NCI-H2196 treated with DMSO at 0.1 percent for 48 hours (cell line): ENCODE data around the gene FAM53B.

Source experiments
- DNase-seq: peaks from one replicate; lab custom pipeline; 2025; ENCODE audit not compliant: unreplicated experiment; lab: John Stamatoyannopoulos, UW

FAM53B gene

DNA sequence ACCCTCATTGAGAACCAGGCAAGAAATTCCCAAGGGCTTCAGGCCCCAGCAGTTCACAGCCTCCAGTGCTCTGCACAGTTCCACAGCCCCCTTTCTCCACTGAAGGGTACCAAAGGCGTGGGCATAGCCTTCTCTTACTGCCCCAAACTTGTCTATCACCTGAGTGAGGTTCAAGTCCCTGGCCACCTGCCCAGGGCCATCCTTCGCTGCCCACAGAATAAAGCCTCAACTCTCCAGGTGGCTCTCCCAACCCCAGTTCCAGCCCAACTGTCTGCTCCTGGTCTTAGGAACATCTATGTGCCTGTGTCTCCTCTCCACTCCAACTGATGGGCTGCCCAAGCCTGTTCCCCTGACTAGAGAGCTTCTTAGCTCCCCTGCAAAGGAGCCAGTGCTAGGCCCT lies 79.1 kb downstream of the FAM53B start:
- no peak for DNase-seq

DNA sequence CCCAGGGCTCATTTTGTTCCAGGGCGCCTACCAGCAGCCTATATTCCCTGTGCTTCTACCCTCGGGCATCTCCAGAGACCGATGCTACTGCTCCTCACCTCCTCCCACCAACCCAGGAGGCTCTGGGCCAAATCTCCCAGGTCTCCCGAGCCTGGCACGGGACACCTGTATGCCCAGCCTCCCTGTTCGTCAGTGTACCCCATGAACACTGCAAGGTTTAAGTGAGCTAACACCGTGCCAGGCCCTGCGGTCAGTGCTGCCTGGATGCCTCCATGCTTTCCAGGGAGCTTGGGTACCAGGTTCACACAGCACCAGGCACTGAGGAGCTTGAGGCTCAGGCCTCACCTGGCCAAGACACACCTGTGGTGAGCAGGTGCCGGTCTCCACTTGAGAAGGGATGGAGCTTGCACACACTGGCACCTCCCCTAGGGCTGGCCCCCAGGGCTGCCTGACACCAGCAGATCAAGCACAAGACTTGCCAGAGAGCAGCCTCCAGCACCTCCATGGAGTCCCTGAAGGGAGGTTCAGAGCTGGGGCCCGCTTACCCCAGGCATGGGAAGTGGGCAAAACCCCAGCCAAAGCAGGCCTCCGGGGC lies 80.3 kb downstream of the FAM53B start:
- no peak for DNase-seq

GRCh38 chr10:124663228-124663627 lies 81.0 kb downstream of the FAM53B start:
- no peak for DNase-seq

GRCh38 chr10:124661660-124662180 lies 82.5 kb downstream of the FAM53B start:
- no peak for DNase-seq

DNA sequence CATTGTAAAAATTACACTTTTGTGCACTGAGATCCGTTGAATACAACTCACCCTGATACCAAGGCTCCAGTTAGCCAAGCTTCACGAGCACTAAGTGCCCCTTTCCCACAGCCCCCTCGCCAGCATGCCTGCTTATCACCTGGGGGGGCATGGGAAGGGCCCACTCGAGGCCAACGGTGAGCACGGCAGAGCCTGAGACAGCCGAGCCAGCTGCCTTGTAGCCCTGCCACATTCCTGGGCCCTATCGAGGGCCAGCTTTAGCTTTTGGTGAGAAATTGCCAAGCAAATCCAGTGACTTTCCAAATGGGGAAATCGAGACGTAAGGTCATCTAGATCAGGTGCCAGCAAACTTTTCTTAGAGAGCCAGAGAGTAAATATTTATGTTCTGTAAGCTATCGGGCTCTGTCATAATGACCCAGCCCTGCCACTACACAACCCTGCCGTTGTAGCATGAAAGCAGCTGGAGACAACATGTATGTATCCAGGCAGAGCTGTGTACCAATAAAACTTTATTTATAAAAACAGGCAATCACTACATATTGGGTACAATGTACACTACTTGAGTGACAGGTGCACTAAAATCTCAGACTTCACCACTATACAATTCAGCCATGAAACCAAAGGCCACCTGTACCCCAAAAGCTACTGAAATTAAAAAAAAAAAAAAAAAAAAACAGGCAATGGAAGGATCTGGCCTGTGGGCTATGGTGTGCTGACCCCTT lies 83.6 kb downstream of the FAM53B start:
- DNase-seq: no peak

DNA sequence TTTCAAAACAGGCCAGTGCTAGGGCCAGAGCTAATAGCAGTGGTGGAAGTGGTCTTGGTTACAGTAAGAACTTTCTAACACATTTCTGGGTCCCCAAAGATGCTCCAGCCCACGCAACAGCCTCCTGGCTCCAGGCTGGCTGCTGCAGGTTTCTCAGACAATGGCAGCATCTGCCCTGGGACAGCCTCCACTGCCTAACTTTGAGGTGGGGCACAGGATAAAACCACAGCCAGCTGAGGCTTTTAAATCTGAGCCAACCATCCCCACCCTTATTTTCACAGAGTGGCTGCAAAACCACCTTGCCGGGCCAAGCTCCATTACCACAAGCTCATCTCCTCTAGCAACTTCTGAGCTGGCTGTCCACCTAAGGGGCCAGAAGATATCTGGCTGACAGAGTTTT lies 84.8 kb downstream of the FAM53B start:
- DNase-seq: no peak

DNA sequence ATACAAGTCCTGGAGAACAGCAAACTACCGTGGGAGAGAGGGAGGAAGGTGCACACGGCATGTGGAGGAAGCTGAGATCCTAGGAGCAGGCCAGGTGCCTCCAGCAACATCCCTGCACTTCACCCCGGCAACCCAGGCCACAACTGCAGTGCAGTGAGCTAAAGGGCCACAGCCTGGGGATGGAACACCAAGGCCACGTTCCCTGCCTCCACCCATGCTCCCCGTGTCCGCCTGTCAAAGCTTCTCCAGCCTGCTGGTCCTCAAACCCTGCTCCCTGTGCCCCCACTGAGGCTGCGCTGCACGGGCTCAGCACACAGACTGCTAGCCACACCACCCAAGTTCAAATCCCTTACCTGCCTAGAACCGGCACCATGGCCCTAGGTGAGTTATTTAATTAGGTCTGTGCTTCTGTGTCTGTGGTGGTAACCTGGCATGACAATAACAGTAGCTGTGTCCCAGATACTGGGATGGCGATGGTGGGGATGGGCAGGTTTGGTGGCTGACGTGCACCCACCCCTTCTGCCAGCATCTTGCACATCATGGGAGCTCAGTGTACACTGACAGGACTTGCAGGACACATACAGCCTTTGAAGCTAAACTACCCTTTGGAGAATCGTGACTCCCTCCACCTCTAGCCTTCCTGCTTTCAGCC lies 85.5 kb downstream of the FAM53B start:
- no peak for DNase-seq

DNA sequence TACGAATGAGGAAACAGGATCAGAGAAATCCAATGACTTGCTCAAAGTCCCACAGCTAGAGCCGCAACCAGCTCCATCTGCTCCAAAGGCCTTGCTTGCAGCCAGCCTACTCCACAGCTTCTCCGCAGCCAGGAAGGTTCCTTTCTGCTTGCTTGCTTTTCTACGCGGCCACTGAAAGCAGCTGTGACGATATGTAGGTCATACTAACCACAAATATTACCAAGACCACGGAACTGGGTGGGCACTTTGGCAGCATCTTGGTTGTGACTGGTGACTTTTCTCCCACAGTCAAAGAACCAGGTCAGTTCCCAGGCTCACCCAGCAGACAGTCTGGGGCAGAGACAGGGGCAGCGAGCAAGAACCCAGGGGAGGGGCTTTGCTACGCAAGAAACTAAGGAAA lies 86.4 kb downstream of the FAM53B start:
- DNase-seq: no peak

DNA sequence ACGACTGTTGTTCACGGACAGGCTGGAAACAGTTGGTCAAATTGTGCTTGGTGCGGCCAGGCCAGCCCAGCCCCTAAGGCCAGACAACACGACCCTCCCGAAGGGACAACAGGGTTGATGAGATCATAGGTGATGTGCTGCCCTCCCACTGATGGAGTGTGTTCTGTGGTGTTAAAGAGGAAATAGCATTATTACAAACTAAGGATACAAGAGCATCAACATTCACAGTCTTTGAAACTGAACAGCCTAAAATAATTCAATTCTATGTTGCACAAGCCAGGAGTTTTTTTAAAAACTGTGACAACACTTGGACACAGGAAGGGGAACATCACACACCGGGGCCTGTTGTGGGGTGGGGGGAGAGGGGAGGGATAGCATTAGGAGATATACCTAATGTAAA lies 87.6 kb downstream of the FAM53B start:
- DNase-seq: no peak

DNA sequence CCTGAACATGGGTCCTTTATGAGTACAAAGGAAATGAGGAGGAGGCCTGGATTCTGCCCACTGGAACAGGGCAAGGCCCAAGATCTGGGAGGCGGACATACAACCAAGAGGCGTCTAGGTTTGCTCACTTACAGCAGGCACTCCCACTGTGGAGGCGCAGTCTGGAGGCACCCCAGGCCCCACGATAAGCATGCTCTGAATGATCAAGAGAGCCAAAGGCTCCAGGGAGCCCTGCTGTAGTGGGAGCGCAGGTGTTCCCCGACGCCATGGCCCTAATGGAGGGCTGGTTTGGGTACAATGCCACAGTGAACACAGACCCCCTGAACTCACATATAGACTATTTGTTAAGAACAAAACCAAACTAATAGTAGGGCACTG lies 88.1 kb downstream of the FAM53B start:
- DNase-seq: no peak

DNA sequence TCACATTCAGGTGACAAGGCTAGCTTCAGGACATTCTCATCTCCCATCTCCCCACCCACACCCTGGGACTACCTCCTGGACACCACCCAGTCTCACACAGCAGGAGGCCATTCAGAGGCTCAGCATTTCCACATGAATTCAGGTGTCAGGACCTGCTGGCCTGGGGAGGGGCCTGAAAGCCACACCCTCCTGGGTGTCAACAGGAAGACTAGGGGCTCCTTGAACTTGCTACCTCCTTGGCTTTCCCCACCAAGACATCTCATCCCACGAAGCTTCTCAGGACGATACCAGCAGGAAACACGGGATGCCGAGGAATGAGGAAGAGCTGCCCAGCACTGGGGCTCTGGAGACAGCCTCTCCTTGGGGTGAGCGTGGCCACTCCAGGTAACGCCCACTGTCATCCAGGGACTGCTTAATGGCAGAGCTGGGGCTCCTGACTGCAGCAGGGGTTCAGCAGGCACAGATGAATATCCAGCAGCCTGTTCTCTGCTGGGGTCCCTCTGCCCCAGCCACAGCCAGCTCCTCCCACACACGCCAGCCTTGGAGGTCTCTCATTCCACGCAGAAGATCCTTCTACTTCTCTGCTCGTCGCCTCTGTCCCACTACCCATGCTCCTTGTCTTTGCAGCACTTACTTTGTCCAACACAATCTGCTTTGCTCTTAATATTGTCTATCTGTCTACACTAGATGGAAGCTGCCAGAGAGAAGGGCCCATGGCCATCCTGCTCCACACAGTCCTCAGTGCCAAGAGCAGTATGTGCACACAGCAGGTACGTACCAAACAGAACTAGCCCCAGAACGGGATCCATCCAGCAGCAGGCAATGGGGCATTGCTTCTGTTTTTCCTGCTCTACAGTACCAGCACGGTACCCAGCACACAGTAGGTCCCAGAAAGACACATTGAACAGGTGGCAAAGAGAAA lies 88.7 kb downstream of the FAM53B start:
- no peak for DNase-seq

GRCh38 chr10:124654686-124655085 lies 89.5 kb downstream of the FAM53B start:
- no peak for DNase-seq

GRCh38 chr10:124653811-124654651 lies 90.1 kb downstream of the FAM53B start:
- no peak for DNase-seq

- no peak for DNase-seq
These were observed 90.9 kb downstream of the FAM53B start for GRCh38 chr10:124653311-124653710.

DNA sequence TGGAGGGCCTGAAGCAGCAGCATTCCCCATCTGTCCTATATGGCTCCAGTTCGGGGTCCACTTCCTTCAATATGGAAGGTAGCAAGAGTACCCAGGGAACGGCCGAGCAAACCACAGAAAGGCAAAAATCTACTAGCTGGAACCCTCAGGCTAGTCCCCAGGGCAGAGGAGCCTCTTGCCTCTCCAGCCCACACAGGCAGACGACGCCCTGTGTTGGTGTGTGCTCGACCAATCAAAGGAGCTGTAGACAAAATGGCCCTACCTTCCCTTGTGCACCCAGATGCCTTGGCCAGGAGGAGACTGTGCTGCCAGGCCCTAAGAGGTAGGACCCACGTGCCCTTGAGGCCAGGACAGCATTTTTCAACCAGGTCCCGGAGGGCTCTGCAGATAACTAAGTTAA lies 91.5 kb downstream of the FAM53B start:
- DNase-seq: no peak

DNA sequence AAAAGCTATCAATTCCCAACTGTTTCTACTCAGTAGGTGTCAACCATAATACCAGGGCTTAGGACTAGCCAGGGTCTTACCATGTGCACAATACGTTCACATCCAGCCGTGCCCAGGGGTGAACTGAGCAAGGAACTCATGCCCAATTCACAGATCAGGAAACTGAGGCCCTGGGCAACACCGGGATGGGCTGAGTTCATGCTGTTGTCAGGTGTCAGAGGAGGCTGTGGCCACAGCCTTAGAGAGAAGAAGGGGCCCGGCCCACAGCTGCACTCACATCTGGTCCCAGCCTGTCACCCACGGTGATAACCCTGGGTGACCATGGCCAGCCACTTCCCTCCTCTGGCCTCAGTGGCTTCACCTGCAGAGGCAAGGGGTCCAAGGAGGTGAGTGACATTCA lies 92.0 kb downstream of the FAM53B start:
- DNase-seq: no peak

GRCh38 chr10:124651402-124651891 lies 92.7 kb downstream of the FAM53B start:
- no peak for DNase-seq

- DNase-seq: no peak
These were observed 93.3 kb downstream of the FAM53B start for GRCh38 chr10:124650820-124651401.

- no peak for DNase-seq
These were observed 93.9 kb downstream of the FAM53B start for GRCh38 chr10:124650263-124650662.

GRCh38 chr10:124649214-124649613 lies 95.0 kb downstream of the FAM53B start:
- DNase-seq: no peak
